Testis (tissue), 3 donors: ENCODE results near the gene HHATL. TPM values are rescaled to one million over a fixed set of nuclear protein-coding genes. Genes with fewer than 3 reads are reported as not detected.
A peak's percentile ranks its signal among the peaks of the same experiment; 100 is the strongest.

Experiments used
- DNase-seq: peaks from one replicate; pipeline ENCODE4 v3.0.0-alpha.2; 2019
- H3K27ac ChIP-seq, 2 donors: fragments of 200-600 bp; sonication (generic); one replicate each; pipeline ENCODE4 v1.5.1; 2019
- H3K27me3 ChIP-seq: fragments of 200-600 bp; sonication (generic); one replicate; pipeline ENCODE4 v1.5.1; 2019
- H3K36me3 ChIP-seq: fragments of 200-600 bp; sonication (generic); one replicate; pipeline ENCODE4 v1.5.1; 2017; ENCODE audit warnings: low read depth; ENCODE audit errors: missing control alignments
- H3K4me1 ChIP-seq: fragments of 200-600 bp; sonication (generic); one replicate; pipeline ENCODE4 v1.5.1; 2019
- H3K4me3 ChIP-seq, 2 donors: fragments of 200-600 bp; sonication (generic); one replicate each; pipeline ENCODE4 v1.5.1; 2017 to 2019
- H3K9me3 ChIP-seq: fragments of 200-600 bp; sonication (generic); one replicate; pipeline ENCODE4 v1.5.1; 2017
- POLR2A ChIP-seq: fragments of 450-650 bp; IDR thresholded peaks from one replicate; pipeline ENCODE4 v1.6.1; 2017; ENCODE audit warnings: antibody characterized with exemption, mild to moderate bottlenecking, moderate library complexity
- WGBS, 2 donors: methylation state at CpG; one replicate each; pipeline ENCODE4 v1.1.5; 2018; 5-methylcytosine and 5-hydroxymethylcytosine counted together
- intact Hi-C: fragments of 100-400 bp; cut with DNase I; formaldehyde crosslinking; loops from one replicate; pipeline ENCODE4 v1.15.1; 2023; ENCODE audit warnings: low total_unique reads
- polyA plus RNA-seq: library from polyadenylated mRNA; stranded (reverse); fragments of 350-450 nt; fragmentation: Illumina TruSeq; extraction: RNeasy Lipid Tissue Mini Kit (QIAGEN cat#74804); gene quantifications from one replicate; pipeline ENCODE4 v1.2.3, GENCODE V29; 2014; ENCODE audit warnings: low read depth, low replicate concordance; ENCODE audit not compliant: insufficient read depth
- total RNA-seq, 2 donors: library from RNA; depleted of rRNA; stranded (reverse); fragments of >200 nt; gene quantifications; one replicate each; pipeline ENCODE4 v1.2.3, GENCODE V29; 2016
- TF ChIP-seq, protein P1 (sequence below), 3 experiments: fragments of 450-650 bp in 2 of 3; fragments of 200-600 bp in 1 of 3; sonication (generic) in 1 of 3; IDR thresholded peaks; one replicate each; pipeline ENCODE4 v1.5.1; 2016 to 2019; ENCODE audit warnings: antibody characterized with exemption in 3 of 3, mild to moderate bottlenecking in 2 of 3, moderate library complexity in 1 of 3

The HHATL gene
- total and polyA plus RNA-seq, 3 donors from 2014 or later, result 6.1 to 7.2 (median 6.4) TPM

DNA sequence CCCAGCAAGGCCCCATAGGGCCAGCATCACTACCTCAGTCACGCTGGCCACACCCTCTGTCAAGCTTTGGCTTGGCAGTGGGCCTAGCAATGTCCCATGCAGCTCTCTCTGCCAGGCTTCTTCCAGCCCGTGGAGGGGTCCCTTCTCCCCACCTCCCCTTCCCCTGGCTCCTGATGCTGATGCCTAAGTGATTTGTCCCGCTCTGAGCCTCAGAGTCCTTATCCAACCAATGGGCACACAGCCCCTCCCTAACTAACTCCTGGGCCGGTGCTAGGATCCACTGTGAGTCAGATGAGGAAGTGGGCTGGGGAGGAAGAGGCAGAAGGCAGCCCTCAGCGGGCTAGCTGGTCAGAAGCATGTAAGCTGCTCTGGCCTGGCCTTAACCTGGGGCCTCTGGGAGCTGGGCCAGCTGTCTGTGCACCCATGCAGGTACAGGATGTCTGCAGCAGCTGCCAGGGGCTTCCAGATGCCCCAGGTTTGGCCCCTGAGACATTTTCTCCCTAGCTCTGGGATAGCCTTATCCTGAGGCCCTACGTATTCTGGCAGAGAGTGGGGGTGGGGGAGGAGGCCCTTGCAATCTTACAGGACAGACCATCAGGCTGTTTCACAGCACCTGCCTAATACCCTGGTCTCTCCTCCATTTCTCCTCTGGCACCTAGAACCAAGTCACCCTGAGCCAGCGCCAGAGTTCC, 49.8 kb downstream of the HHATL start:
- Histone ChIP-seq H3K36me3 (no peaks in the 10 kb centered on the region), H3K27ac (peak overlapping the region in 1 of 2 donors; percentile 94), H3K4me3 (peak overlapping the region; percentile 72 to 80), H3K27me3 (no peaks in the 10 kb centered on the region), H3K4me1 (peaks cover 25% of the 10 kb centered on the region), H3K9me3 (no peaks in the 10 kb centered on the region)
- intact Hi-C loops, result loop anchor here (10.0 kb wide), 1 partner anchor 58 kb away; the partner anchor contains the start of gene SS18L2
- WGBS, 2 donors, result 20 to 33% methylated on average over 6 to 7 of the region's 7 CpGs
- no peak for DNase-seq
- TF ChIP-seq POLR2A, result no peak
- TF ChIP-seq, protein P1, sequence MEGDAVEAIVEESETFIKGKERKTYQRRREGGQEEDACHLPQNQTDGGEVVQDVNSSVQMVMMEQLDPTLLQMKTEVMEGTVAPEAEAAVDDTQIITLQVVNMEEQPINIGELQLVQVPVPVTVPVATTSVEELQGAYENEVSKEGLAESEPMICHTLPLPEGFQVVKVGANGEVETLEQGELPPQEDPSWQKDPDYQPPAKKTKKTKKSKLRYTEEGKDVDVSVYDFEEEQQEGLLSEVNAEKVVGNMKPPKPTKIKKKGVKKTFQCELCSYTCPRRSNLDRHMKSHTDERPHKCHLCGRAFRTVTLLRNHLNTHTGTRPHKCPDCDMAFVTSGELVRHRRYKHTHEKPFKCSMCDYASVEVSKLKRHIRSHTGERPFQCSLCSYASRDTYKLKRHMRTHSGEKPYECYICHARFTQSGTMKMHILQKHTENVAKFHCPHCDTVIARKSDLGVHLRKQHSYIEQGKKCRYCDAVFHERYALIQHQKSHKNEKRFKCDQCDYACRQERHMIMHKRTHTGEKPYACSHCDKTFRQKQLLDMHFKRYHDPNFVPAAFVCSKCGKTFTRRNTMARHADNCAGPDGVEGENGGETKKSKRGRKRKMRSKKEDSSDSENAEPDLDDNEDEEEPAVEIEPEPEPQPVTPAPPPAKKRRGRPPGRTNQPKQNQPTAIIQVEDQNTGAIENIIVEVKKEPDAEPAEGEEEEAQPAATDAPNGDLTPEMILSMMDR (IDR thresholded peaks at IDR 0.05), result no peak

DNA sequence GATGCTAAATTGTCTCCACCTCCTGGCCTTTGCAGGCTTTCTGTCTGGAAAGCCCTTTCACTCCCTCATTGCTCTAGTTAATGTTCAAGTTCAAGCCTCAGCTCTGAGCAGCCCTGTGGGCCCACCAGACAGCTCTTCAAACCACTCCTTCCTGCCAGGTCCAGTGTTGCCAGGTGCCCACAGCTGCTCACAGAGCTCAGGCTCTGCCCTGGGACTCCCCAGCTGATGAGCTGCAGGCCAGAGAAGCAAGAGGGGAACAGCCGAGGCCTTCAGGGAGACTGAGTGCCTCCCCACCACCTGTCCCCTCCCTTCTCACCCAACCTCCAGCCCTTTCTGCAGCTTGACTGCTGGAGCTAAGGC, 50.4 kb downstream of the HHATL start:
- H3K27ac ChIP-seq, result peak overlapping the region in 1 of 2 donors; percentile 94
- intact Hi-C loops, result loop anchor here (10.0 kb wide), 1 partner anchor 57 kb away; the partner anchor contains the start of gene SS18L2
- H3K4me1 ChIP-seq, result peaks cover 25% of the 10 kb centered on the region
- H3K27me3 ChIP-seq, result no peaks in the 10 kb centered on the region
- WGBS, 2 donors, result 29 to 50% methylated on average over 1 of the region's 1 CpG
- TF ChIP-seq, protein P1 (IDR thresholded peaks at IDR 0.05), result no peak
- TF ChIP-seq POLR2A, result no peak
- H3K36me3 ChIP-seq, result no peaks in the 10 kb centered on the region
- DNase-seq, result no peak
- H3K4me3 ChIP-seq, result no peak overlapping the region
- H3K9me3 ChIP-seq, result no peaks in the 10 kb centered on the region

DNA sequence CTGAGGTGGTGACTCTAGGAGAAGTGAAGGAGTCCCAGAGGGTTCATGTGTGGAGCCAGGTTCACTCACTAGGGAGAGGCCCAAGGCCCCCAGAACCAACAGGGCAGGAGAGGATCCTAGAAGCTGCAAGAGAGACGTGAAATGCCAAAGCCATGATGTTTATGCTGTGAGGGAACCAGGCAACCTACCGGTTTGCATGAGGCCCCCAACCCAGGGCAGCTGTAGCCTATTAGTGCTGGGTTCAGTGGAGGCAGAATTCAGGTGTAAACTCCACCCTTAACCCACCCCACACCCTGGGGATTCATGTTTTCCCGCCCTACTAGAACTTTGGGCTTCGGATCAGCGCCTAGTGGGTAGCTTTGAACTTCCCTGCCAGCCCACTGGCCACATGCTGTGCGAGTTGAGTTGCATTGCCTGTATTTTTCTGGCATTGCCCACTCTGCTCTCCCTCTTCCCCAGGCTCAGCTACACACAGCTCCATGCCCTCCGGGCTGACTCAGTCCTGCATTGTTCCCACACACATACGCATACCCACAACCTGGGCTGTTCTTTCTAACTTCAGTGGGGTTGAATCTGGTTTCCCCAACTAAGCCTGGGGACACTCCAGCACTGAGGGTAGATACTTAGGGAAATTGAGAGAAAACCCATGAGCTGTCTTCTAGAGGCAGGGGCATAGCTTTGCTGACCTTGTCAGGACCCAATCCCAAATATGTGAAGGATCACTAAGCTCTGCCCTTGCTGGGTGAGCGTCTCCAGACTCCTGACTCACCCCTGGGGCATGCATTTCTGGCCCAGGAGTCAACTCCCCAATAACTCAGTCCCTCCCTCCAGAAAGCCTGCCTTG, 51.1 kb downstream of the HHATL start:
- no peak overlapping the region for H3K4me3 ChIP-seq
- intact Hi-C loops, result loop anchor here (10.0 kb wide), 1 partner anchor 57 kb away; the partner anchor contains the start of gene SS18L2
- no peak for DNase-seq

DNA sequence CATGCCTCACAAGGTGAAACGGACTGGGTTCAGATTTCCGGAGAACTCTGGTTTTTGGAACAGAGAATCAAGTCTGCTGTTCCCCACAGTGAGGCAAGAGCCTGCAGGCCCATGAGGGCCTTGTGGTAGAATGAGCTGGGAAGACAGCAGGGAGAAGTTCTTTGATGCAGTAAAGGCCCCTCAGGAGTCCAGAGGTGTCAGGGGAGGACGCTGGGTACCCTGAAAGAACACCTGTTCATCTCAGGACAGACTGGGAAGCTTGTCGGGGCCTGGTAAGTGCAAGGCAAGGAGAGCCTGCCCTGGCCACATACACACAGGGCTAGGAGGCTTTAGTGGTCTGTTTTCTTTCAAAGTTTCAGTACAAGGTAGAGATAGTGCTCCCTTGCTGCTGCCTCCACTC, 52.8 kb downstream of the HHATL start:
- H3K36me3 ChIP-seq, result no peaks in the 10 kb centered on the region
- peaks cover 15% of the 10 kb centered on the region for H3K4me1 ChIP-seq
- 85 to 86% methylated on average over 3 to 4 of the region's 4 CpGs for WGBS, 2 donors
- H3K4me3 ChIP-seq, result no peak overlapping the region
- no peaks in the 10 kb centered on the region for H3K9me3 ChIP-seq
- no peak for DNase-seq
- no peak for TF ChIP-seq POLR2A
- TF ChIP-seq, protein P1 (IDR thresholded peaks at IDR 0.05), result no peak
- H3K27me3 ChIP-seq, result no peaks in the 10 kb centered on the region
- intact Hi-C loops, result loop anchor here (10.0 kb wide), 1 partner anchor 55 kb away; the partner anchor contains the start of gene SS18L2
- no peak overlapping the region for H3K27ac ChIP-seq

More for the DNA sequence above, 51.1 kb downstream of the HHATL start:
- Histone ChIP-seq H3K27me3 (no peaks in the 10 kb centered on the region), H3K36me3 (no peaks in the 10 kb centered on the region), H3K9me3 (no peaks in the 10 kb centered on the region), H3K27ac (no peak overlapping the region), H3K4me1 (peaks cover 25% of the 10 kb centered on the region)
- WGBS, 2 donors, result 88 to 94% methylated on average over 9 of the region's 9 CpGs
- TF ChIP-seq, protein P1 (IDR thresholded peaks at IDR 0.05), result no peak
- no peak for TF ChIP-seq POLR2A
